Liver (tissue), 9 donors: ENCODE data around the gene FOXD1. TPM values are rescaled to one million over a fixed set of nuclear protein-coding genes. Genes with fewer than 3 reads are reported as not detected.

Experiments
- DNase-seq: peaks from one replicate; pipeline ENCODE4 v3.0.0-alpha.2; 2017; ENCODE audit warnings: low spot score
- H3K27ac ChIP-seq, 2 donors: one replicate each; pipeline ENCODE4 v1.7.0; 2013; ENCODE audit warnings: inconsistent platforms in 2 of 2, low read length in 2 of 2, control low read depth in 1 of 2, low read depth in 1 of 2, mild to moderate bottlenecking in 1 of 2
- H3K27me3 ChIP-seq, 4 donors: one replicate each; pipeline versions ENCODE4 v1.6.1 to v1.7.0; 2013; ENCODE audit warnings: low read length in 3 of 4, inconsistent platforms in 1 of 4, mild to moderate bottlenecking in 1 of 4, moderate library complexity in 1 of 4; ENCODE audit not compliant: control insufficient read depth in 4 of 4, insufficient read depth in 4 of 4
- H3K36me3 ChIP-seq, 4 donors: one replicate each; pipeline versions ENCODE4 v1.6.1 to v1.7.0; 2013; ENCODE audit warnings: low read length in 3 of 4, mild to moderate bottlenecking in 3 of 4, low read depth in 1 of 4, moderate library complexity in 1 of 4; ENCODE audit not compliant: control insufficient read depth in 4 of 4, insufficient read depth in 3 of 4
- H3K4me1 ChIP-seq, 4 donors: one replicate each; pipeline versions ENCODE4 v1.6.1 to v1.7.0; 2013; ENCODE audit warnings: low read length in 3 of 4, mild to moderate bottlenecking in 3 of 4, moderate library complexity in 1 of 4; ENCODE audit not compliant: control insufficient read depth in 4 of 4, insufficient read depth in 4 of 4
- H3K4me3 ChIP-seq, 3 donors: one replicate each; pipeline versions ENCODE4 v1.6.1 to v1.7.0; 2013; ENCODE audit warnings: low read length in 3 of 3, control low read depth in 1 of 3, low read depth in 1 of 3, mild to moderate bottlenecking in 1 of 3
- H3K9ac ChIP-seq, 2 donors: one replicate each; pipeline ENCODE4 v1.7.0; 2013; ENCODE audit warnings: low read length in 2 of 2, mild to moderate bottlenecking in 2 of 2, moderate library complexity in 2 of 2, control low read depth in 1 of 2, low read depth in 1 of 2
- H3K9me3 ChIP-seq, 4 donors: one replicate each; pipeline versions ENCODE4 v1.6.1 to v1.7.0; 2013; ENCODE audit warnings: low read length in 3 of 4; ENCODE audit not compliant: control insufficient read depth in 4 of 4
- ATF3 ChIP-seq: IDR thresholded peaks from 2 replicates; pipeline ENCODE4 v1.6.1; 2016; ENCODE audit warnings: antibody characterized with exemption
- CTCF ChIP-seq: fragments of 150-350 bp; IDR thresholded peaks from 2 replicates; pipeline ENCODE4 v1.5.1; 2017; ENCODE audit warnings: improper control_type of control experiment, low read depth, low read length; ENCODE audit not compliant: missing input control
- EGR1 ChIP-seq, 2 donors: IDR thresholded peaks; 2 replicates each; pipeline ENCODE4 v1.6.1; 2016 to 2018; ENCODE audit warnings: antibody characterized with exemption in 2 of 2, low read depth in 2 of 2
- FOXA1 ChIP-seq: IDR thresholded peaks from 2 replicates; pipeline ENCODE4 v1.6.1; 2016; ENCODE audit warnings: antibody characterized with exemption
- GABPA ChIP-seq, 2 donors: IDR thresholded peaks in 1 of 2; conservative IDR thresholded peaks in 1 of 2; 2 replicates each; pipeline ENCODE4 v1.6.1; 2016; ENCODE audit warnings: antibody characterized with exemption in 2 of 2, mild to moderate bottlenecking in 1 of 2, moderate library complexity in 1 of 2
- HNF4A ChIP-seq, 2 donors: conservative IDR thresholded peaks; 2 replicates each; pipeline ENCODE4 v1.6.1; 2016; ENCODE audit warnings: antibody characterized with exemption in 2 of 2, mild to moderate bottlenecking in 2 of 2
- JUND ChIP-seq, 2 donors: IDR thresholded peaks; 2 replicates each; pipeline ENCODE4 v1.6.1; 2016; ENCODE audit warnings: antibody characterized with exemption in 2 of 2
- RAD21 ChIP-seq, 2 donors: IDR thresholded peaks; 2 replicates each; pipeline ENCODE4 v1.6.1; 2016; ENCODE audit warnings: antibody characterized with exemption in 2 of 2, mild to moderate bottlenecking in 2 of 2
- REST ChIP-seq: IDR thresholded peaks from 2 replicates; pipeline ENCODE4 v1.6.1; 2016; ENCODE audit warnings: antibody characterized with exemption, mild to moderate bottlenecking
- SP1 ChIP-seq: IDR thresholded peaks from 2 replicates; pipeline ENCODE4 v1.6.1; 2018; ENCODE audit warnings: antibody characterized with exemption, mild to moderate bottlenecking
- TAF1 ChIP-seq: conservative IDR thresholded peaks from 2 replicates; pipeline ENCODE4 v1.6.1; 2016; ENCODE audit warnings: antibody characterized with exemption, mild to moderate bottlenecking
- WGBS: extraction: QIAGEN DNeasy Blood & Tissue Kit; methylation state at CpG from one replicate; pipeline ENCODE4 v1.1.7; 2013; 5-methylcytosine and 5-hydroxymethylcytosine counted together
- polyA plus RNA-seq, 2 donors: library from polyadenylated mRNA; stranded (reverse) in 1 of 2; unstranded in 1 of 2; fragments of 200-250 nt in 1 of 2; fragments of >200 nt in 1 of 2; fragmentation: Nextera tagmentation in 1 of 2; extraction: Ambion mirVana in 1 of 2; gene quantifications; one replicate each; pipeline versions ENCODE4 v1.2.1 to v1.2.3, GENCODE V29; 2013 to 2015
- total RNA-seq, 2 donors: library from RNA; depleted of rRNA; stranded (reverse); fragments of >200 nt; gene quantifications; one replicate each; pipeline ENCODE4 v1.2.3, GENCODE V29; 2014
- TF ChIP-seq, protein P1 (sequence below): IDR thresholded peaks from 2 replicates; pipeline ENCODE4 v1.6.1; 2016; ENCODE audit warnings: antibody characterized with exemption
- TF ChIP-seq, protein P2 (sequence below): IDR thresholded peaks from 2 replicates; pipeline ENCODE4 v1.6.1; 2016; ENCODE audit warnings: antibody characterized with exemption
- donor health status: healthy.
- donor health status: healthy.
- donor health status: healthy.
- donor health status: healthy.
- donor health status: healthy.

The FOXD1 gene
- total and polyA plus RNA-seq, 4 donors, result not detected

DNA sequence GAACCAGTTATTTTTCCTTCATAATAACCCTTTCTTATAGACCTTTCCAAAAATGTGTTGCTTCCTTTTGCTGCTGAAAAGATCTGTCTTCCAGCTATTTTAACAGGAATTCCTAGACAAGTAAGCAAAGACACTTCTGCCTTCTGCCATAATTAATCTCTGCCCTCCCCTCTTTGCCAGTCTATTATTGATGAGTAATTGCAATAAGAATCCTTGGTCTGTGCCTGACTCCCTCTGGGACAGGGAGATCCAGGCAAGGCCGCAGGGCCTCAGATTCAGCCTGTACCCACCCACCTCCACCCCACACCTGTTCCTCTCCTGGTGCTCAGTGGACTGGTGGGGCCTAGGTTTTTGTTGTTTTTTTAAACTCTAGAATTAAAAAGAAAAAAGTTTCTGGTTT lies 8.3 kb downstream of the FOXD1 start (continued):
- no peak for TF ChIP-seq REST
- TF ChIP-seq, protein P1, sequence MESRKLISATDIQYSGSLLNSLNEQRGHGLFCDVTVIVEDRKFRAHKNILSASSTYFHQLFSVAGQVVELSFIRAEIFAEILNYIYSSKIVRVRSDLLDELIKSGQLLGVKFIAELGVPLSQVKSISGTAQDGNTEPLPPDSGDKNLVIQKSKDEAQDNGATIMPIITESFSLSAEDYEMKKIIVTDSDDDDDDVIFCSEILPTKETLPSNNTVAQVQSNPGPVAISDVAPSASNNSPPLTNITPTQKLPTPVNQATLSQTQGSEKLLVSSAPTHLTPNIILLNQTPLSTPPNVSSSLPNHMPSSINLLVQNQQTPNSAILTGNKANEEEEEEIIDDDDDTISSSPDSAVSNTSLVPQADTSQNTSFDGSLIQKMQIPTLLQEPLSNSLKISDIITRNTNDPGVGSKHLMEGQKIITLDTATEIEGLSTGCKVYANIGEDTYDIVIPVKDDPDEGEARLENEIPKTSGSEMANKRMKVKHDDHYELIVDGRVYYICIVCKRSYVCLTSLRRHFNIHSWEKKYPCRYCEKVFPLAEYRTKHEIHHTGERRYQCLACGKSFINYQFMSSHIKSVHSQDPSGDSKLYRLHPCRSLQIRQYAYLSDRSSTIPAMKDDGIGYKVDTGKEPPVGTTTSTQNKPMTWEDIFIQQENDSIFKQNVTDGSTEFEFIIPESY, result no peak

- no peak overlapping the region for H3K4me3 ChIP-seq
- 10% methylated on average over 5 of the region's 5 CpGs for WGBS
- H3K27ac ChIP-seq, result no peak overlapping the region
- no peak for DNase-seq
- no peaks in the 10 kb centered on the region for H3K36me3 ChIP-seq
- H3K27me3 ChIP-seq, result peaks cover 10 to 41% (median 27%) of the 10 kb centered on the region in 4 donors
- TF ChIP-seq SP1 (no peak), JUND (IDR thresholded peaks at IDR 0.05) (no peak), EGR1 (IDR thresholded peaks at IDR 0.05; ENCODE audit: low read depth in 2 of 2) (no peak), TAF1 (no peak), FOXA1 (no peak), ATF3 (no peak)
- TF ChIP-seq, protein P1, result no peak
- H3K4me1 ChIP-seq, result peaks cover 0 to 15% (median 12%) of the 10 kb centered on the region in 4 donors
- no peak overlapping the region for H3K9ac ChIP-seq
- H3K9me3 ChIP-seq, result no peaks in the 10 kb centered on the region
These were observed 9.7 kb downstream of the FOXD1 start for GRCh38 chr5:73438645-73439470.

DNA sequence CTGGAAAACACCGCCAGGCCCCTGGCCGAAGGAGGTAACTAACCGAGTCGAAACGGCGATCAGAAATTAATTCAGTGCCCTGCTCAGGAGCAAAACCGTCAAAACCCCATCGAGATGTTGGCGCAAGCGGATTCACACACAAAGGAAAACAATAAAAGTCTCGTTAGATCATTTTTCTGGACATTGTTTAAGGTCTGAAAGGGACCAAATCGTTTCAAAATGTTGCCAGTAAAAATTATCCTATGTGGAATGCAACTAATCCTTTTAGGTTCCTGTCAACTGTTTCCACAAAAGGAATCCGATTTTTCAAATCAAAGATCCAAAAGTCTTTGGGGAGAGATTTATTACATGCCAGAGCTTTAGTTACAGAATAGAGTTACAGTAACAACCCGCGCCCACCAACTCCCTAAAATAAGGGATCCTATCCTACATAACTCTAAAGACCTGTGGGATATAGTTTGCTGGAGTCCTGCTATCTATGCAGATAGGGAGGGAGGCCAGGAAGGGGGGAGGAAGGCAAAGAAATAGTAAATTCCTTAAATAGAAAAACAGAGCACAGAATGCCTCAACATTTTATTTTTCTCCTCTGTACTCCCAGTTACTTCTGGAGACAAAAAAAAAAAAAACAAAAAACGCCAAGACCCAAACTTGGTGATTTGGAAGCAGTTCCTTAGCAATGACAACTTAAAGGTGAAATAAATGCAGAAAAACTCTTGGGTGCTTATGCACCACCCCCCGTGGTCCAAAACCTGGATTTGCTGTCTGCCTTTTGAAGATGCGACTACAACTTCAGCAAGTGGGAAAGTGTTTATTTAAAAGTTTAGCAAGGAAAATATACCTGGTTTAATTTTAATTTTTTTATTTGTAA lies 10.6 kb downstream of the FOXD1 start:
- WGBS, result 7% methylated on average over 18 of the region's 18 CpGs
- Histone ChIP-seq H3K27ac (no peak overlapping the region), H3K9me3 (no peaks in the 10 kb centered on the region), H3K36me3 (no peaks in the 10 kb centered on the region), H3K4me3 (no peak overlapping the region), H3K4me1 (peaks cover 0 to 15% (median 12%) of the 10 kb centered on the region in 4 donors), H3K27me3 (peaks cover 10 to 45% (median 26%) of the 10 kb centered on the region in 4 donors), H3K9ac (no peak overlapping the region)
- no peak for DNase-seq
- TF ChIP-seq FOXA1 (no peak), RAD21 (IDR thresholded peaks at IDR 0.05) (no peak), EGR1 (IDR thresholded peaks at IDR 0.05; ENCODE audit: low read depth in 2 of 2) (no peak), GABPA (IDR thresholded peaks at IDR 0.05 in 1 of 2, conservative IDR thresholded peaks at IDR 0.05 in 1 of 2) (no peak), HNF4A (conservative IDR thresholded peaks at IDR 0.05) (no peak), ATF3 (no peak), TAF1 (no peak), CTCF (no peak)
- TF ChIP-seq, protein P2, sequence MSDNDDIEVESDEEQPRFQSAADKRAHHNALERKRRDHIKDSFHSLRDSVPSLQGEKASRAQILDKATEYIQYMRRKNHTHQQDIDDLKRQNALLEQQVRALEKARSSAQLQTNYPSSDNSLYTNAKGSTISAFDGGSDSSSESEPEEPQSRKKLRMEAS, result no peak
